HFF-Myc (cell line): Measurements from ENCODE around the gene DOCK1.

ENCODE experiments used
- DNase-seq: peaks from one replicate; pipeline ENCODE4 v3.0.0-alpha.2; 2011; ENCODE audit warnings: low read depth; ENCODE audit errors: extremely low read depth
- H3K4me3 ChIP-seq: replicated peaks from 2 replicates; pipeline ENCODE4 v1.5.1; 2011; ENCODE audit warnings: low read depth, mild to moderate bottlenecking, control low read depth, low read length
- TF ChIP-seq, protein P1 (sequence below): IDR thresholded peaks from 2 replicates; pipeline ENCODE4 v1.5.1; 2012; ENCODE audit warnings: mild to moderate bottlenecking, low read depth, low read length, control low read depth; ENCODE audit errors: missing control alignments

Gene DOCK1

DNA sequence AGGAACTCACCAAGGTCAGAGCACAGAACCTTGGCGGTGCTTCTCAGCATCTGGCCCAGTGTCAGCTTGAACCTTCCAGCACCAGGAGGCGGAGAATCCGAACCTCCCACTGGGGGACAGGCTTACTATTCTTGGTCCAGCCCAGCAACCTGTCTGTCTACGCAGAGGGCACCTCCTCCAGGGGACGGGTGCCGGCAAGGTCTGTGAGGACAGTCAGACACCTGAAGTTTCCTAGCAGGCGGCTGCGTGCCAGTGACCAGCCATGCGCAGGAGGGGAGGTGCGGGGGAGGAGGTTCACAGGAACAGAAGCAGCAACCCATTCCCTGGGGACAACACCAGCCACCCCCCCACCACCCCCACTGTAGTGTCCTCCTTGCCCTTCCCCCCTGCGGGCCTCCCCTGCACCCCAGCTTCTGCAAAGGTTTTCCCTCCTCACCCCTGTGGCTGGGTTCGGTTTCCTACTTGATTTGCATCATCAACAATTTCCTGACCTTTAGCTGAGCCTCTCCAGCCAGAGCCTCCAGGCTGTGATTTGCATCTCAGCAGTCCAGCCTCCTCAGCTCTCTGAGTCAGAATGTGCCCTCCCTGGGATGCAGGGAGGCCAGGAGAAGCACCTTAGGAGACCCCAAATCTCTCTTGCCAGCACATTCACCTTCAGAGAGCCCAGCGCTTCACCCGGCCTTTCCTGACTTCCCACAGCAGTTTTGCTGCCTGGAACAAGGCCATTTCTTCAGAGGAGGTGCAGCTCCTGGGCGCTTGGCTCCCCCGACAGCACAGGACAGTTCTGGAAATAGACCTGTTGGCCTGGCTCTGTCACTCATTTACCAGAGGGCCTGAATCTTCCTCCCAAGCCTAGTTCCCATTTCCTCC is 536.4 kb downstream of the DOCK1 start:
- no peak overlapping the region for H3K4me3 ChIP-seq
- no peak for DNase-seq
- TF ChIP-seq, protein P1, sequence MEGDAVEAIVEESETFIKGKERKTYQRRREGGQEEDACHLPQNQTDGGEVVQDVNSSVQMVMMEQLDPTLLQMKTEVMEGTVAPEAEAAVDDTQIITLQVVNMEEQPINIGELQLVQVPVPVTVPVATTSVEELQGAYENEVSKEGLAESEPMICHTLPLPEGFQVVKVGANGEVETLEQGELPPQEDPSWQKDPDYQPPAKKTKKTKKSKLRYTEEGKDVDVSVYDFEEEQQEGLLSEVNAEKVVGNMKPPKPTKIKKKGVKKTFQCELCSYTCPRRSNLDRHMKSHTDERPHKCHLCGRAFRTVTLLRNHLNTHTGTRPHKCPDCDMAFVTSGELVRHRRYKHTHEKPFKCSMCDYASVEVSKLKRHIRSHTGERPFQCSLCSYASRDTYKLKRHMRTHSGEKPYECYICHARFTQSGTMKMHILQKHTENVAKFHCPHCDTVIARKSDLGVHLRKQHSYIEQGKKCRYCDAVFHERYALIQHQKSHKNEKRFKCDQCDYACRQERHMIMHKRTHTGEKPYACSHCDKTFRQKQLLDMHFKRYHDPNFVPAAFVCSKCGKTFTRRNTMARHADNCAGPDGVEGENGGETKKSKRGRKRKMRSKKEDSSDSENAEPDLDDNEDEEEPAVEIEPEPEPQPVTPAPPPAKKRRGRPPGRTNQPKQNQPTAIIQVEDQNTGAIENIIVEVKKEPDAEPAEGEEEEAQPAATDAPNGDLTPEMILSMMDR, result no peak

DNA sequence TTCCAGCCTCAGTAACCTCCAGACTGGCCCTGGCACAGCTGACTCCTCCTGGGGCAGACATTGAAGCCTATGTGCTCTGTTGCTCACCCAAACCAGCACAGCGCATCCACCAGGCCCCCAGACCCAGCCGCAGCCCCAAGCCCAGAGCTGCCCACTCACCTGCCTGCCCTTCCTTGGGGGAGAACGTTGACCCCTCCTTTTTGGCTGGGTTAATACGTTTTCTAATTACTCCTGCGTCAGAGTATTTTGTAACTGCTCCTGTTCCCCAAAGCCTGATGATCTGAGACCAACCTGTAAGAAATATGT is 536.9 kb downstream of the DOCK1 start:
- TF ChIP-seq, protein P1, result no peak
- DNase-seq, result no peak

DNA sequence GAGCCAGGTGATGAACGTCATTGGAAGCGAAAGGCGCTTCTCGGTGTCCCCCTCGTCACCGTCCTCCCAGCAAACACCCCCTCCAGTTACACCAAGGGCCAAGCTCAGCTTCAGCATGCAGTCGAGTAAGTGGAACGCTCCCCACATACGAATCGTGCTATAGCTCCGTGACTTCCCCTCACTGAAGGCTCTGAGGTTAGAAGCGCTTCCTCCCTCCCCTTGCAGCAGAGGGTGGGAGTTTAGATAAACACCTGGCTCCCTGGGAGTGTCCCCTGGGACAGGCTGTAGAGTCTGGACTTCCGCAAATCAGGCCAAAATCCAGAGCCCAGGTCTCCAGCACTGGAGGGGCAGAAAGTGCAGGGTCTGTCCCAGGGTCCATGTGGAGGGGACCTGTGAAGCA is 538.9 kb downstream of the DOCK1 start:
- no peak overlapping the region for H3K4me3 ChIP-seq
- DNase-seq, result no peak
- TF ChIP-seq, protein P1, result no peak

More for the DNA sequence above, 536.9 kb downstream of the DOCK1 start:
- no peak overlapping the region for H3K4me3 ChIP-seq

DNA sequence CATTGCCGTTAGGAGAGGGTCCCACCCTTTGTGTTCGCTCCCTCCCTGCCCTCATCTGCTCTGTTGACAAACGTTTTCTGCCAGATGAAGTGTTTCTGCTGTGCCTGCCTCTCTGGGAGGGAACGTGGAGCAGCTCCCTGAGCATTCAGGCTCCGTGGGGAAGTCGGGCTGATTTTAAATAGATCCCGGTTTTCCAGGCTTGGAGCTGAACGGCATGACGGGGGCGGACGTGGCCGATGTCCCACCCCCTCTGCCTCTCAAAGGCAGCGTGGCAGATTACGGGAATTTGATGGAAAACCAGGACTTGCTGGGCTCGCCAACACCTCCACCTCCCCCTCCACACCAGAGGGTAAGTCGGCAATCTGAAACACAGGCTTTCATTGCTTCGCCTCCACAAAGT is 542.0 kb downstream of the DOCK1 start:
- TF ChIP-seq, protein P1, result no peak
- no peak for DNase-seq
- H3K4me3 ChIP-seq, result no peak overlapping the region

DNA sequence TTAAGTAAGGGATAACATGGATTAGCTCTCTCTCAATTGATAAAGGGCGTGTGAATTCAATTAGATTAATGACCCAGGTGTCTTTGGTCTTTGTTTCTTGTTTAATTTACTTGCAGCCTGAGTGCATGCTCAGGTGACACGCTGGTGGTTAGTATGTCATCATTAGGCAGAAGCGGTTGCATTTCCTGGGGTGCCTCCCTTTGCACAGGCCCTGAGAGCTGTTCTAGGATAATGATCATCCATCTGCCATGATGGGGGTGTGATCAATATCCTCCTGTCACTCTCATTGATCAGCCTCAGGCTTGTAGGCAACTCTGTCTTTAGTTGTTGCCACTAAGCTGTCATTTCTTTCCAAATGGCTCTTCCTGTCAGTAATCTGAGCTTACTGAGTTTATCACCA is 544.3 kb downstream of the DOCK1 start:
- TF ChIP-seq, protein P1, result no peak
- DNase-seq, result no peak
- H3K4me3 ChIP-seq, result no peak overlapping the region

DNA sequence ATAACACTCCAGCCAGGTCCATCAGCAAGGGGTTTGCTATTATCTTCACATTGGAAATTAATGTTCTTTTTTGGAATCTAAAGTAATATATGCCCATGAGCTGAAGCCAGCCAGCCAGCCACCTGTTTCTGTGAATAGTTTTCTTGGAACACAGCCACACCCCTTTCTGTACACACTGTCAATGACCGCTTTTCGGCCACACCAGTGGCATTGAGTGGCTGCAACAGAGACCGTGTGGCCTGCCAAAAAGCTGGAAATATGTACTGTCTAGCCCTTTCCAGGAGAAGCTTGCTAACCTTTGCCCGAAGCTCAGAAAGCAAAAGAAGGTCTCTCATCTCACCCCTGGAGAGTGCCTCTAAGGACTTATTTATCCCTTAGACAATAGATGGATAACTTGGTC is 545.4 kb downstream of the DOCK1 start:
- DNase-seq, result no peak
- TF ChIP-seq, protein P1, result no peak
- H3K4me3 ChIP-seq, result no peak overlapping the region

DNA sequence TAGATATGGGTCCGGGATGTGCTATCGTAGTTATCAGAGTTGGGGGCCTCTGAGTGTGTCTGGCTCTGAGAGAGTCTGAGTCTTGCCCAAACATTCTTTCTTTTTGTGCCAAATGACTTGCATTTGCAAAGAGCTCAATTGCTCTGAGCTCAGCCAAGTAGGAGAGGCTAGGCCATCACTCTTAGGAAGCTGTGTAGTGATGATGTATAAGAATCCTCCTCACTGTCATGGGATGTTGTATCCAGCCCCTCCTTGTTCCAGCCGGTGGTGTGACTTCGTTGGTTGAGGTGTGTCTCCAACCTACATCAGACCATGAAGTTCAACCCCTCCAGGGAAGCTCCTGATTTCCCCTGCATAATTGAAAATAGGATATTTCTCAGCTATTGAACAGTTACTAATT is 546.4 kb downstream of the DOCK1 start:
- TF ChIP-seq, protein P1, result no peak
- no peak overlapping the region for H3K4me3 ChIP-seq
- no peak for DNase-seq
